DND-41 (cell line): ENCODE measurements around the gene GADD45B.

Experiments
- ATAC-seq: fragments of 200-7000 bp; cut with Tn5 transposase; 3 replicates; pipeline ENCODE4 v1.9.1; 2021; ENCODE audit warnings: low read depth; ENCODE audit not compliant: insufficient read depth
- DNase-seq: peaks from one replicate; pipeline ENCODE4 v3.0.0-alpha.2; 2020
- H2AFZ ChIP-seq: 2 replicates; pipeline ENCODE4 v1.6.0; 2012; ENCODE audit warnings: low read depth, low read length
- H3K27ac ChIP-seq: 2 replicates; pipeline ENCODE4 v1.5.1; 2012; ENCODE audit warnings: low read length, inconsistent platforms
- H3K27me3 ChIP-seq: fragments of 200-600 bp; sonication (generic); 2 replicates; pipeline ENCODE4 v1.6.0; 2012; ENCODE audit warnings: low read length, mild to moderate bottlenecking, inconsistent platforms; ENCODE audit not compliant: insufficient read depth, poor library complexity
- H3K36me3 ChIP-seq: 2 replicates; pipeline ENCODE4 v1.5.1; 2012; ENCODE audit warnings: low read length, inconsistent platforms; ENCODE audit not compliant: insufficient read depth
- H3K4me1 ChIP-seq: 2 replicates; pipeline ENCODE4 v1.5.1; 2012; ENCODE audit warnings: mild to moderate bottlenecking, low read length; ENCODE audit not compliant: insufficient read depth
- H3K4me2 ChIP-seq: 2 replicates; pipeline ENCODE4 v1.6.0; 2012; ENCODE audit warnings: mild to moderate bottlenecking, moderate library complexity, low read length, inconsistent platforms; ENCODE audit not compliant: insufficient read depth
- H3K4me3 ChIP-seq, 2 experiments: fragments of 200-600 bp in 1 of 2; shearing (Covaris generic) in 1 of 2; 2 replicates each; pipeline ENCODE4 v1.5.1; 2012 to 2016; ENCODE audit warnings: inconsistent platforms in 2 of 2, low read length in 2 of 2, mild to moderate bottlenecking in 2 of 2, low read depth in 1 of 2, moderate library complexity in 1 of 2
- H3K79me2 ChIP-seq: 2 replicates; pipeline ENCODE4 v1.6.0; 2012; ENCODE audit warnings: low read length, inconsistent platforms; ENCODE audit not compliant: insufficient read depth
- H3K9ac ChIP-seq: 2 replicates; pipeline ENCODE4 v1.6.0; 2012; ENCODE audit warnings: low read depth, mild to moderate bottlenecking, inconsistent platforms, low read length, moderate library complexity
- H3K9me3 ChIP-seq: 2 replicates; pipeline ENCODE4 v1.5.1; 2012; ENCODE audit warnings: low read length, moderate library complexity, mild to moderate bottlenecking, inconsistent platforms; ENCODE audit not compliant: insufficient read depth, severe bottlenecking
- H4K20me1 ChIP-seq: 2 replicates; pipeline ENCODE4 v1.6.0; 2012; ENCODE audit warnings: low read length; ENCODE audit not compliant: insufficient read depth
- EZH2 ChIP-seq: IDR thresholded peaks from 3 replicates; pipeline ENCODE4 v1.6.1; 2012; ENCODE audit warnings: borderline replicate concordance, low read depth, mild to moderate bottlenecking, moderate library complexity, low read length, inconsistent platforms; ENCODE audit not compliant: severe bottlenecking
- TF ChIP-seq, protein P1 (sequence below): IDR thresholded peaks from 2 replicates; pipeline ENCODE4 v1.5.1; 2012; ENCODE audit warnings: borderline replicate concordance, low read length, moderate library complexity, mild to moderate bottlenecking; ENCODE audit not compliant: poor library complexity, severe bottlenecking; ENCODE audit errors: extremely low read depth

Gene GADD45B

DNA sequence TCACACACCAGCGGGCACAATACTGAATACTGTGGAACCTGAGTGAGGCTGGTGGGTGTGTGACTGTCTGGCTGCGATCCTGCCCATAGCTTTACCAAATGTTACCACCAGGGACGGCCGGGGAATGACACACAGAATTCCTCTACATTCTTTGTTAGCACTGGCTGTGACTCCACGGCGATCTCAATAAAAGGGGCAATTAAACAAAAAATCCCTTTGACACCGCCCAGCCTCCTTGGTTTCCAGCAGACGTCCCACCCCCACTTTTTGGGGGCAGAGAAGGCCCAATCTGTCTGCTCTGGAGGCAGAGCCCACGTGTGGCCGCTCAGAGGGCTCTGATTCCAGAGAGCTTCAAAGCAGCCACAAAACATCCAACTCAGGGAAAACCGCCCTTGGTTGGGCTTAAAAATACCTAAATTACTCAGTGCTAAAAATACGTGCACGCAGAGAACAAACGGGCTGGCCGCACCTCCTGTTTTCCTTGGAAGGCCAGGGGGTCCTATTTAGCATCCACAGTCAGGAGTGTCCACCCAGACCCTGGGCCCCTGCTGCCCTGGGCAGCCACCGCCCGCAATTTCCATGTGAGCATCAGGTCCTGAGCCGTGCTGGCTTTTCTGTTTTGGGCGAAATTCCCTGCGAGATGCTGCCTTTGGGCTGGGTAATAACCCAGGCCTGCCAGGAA lies 47.8 kb downstream of the GADD45B start:
- Histone ChIP-seq H3K4me3 (no peak overlapping the region), H3K4me1 (no peaks in the 10 kb centered on the region), H3K9me3 (no peaks in the 10 kb centered on the region), H3K4me2 (no peak overlapping the region), H3K9ac (no peak overlapping the region), H4K20me1 (no peaks in the 10 kb centered on the region; the same call in 1 of the 2 replicates), H2AFZ (no peak overlapping the region), H3K27me3 (no peaks in the 10 kb centered on the region), H3K79me2 (no peaks in the 10 kb centered on the region), H3K27ac (no peak overlapping the region), H3K36me3 (no peaks in the 10 kb centered on the region)
- DNase-seq (no peak), ATAC-seq (no peak)
- TF ChIP-seq EZH2 = no peak
- TF ChIP-seq, protein P1, sequence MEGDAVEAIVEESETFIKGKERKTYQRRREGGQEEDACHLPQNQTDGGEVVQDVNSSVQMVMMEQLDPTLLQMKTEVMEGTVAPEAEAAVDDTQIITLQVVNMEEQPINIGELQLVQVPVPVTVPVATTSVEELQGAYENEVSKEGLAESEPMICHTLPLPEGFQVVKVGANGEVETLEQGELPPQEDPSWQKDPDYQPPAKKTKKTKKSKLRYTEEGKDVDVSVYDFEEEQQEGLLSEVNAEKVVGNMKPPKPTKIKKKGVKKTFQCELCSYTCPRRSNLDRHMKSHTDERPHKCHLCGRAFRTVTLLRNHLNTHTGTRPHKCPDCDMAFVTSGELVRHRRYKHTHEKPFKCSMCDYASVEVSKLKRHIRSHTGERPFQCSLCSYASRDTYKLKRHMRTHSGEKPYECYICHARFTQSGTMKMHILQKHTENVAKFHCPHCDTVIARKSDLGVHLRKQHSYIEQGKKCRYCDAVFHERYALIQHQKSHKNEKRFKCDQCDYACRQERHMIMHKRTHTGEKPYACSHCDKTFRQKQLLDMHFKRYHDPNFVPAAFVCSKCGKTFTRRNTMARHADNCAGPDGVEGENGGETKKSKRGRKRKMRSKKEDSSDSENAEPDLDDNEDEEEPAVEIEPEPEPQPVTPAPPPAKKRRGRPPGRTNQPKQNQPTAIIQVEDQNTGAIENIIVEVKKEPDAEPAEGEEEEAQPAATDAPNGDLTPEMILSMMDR = no peak

DNA sequence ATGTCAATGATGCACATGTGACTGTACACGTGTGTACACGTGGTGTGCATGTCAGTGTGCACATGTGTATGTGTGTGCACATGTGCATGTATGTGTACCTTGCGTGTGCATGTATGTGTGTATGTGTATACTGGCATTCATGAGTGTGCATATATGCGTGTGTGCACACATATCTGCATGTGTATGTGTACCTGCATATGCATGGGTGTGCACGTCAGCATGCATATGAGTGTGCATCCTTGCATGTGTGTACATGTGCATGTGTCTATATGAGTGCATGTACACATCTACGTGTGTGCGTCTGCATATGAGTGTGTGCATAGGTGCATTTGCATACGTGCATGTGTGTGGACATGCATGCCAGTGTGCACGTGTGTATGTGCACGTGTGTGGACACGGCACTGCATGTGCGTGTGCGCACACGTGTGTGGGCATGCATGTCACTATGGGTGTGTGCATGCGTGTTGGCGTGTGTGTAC lies 48.5 kb downstream of the GADD45B start:
- DNase-seq (no peak), ATAC-seq (no peak)
- H3K9ac ChIP-seq = no peak overlapping the region
- no peaks in the 10 kb centered on the region; the same call in 1 of the 2 replicates for H4K20me1 ChIP-seq
- H3K27ac ChIP-seq = no peak overlapping the region
- no peak overlapping the region for H3K4me3 ChIP-seq
- H3K79me2 ChIP-seq = no peaks in the 10 kb centered on the region
- H3K4me2 ChIP-seq = no peak overlapping the region
- no peaks in the 10 kb centered on the region for H3K36me3 ChIP-seq
- no peaks in the 10 kb centered on the region for H3K4me1 ChIP-seq
- no peaks in the 10 kb centered on the region for H3K9me3 ChIP-seq
- no peak for TF ChIP-seq EZH2
- TF ChIP-seq, protein P1 = no peak
- no peaks in the 10 kb centered on the region for H3K27me3 ChIP-seq
- H2AFZ ChIP-seq = no peak overlapping the region

DNA sequence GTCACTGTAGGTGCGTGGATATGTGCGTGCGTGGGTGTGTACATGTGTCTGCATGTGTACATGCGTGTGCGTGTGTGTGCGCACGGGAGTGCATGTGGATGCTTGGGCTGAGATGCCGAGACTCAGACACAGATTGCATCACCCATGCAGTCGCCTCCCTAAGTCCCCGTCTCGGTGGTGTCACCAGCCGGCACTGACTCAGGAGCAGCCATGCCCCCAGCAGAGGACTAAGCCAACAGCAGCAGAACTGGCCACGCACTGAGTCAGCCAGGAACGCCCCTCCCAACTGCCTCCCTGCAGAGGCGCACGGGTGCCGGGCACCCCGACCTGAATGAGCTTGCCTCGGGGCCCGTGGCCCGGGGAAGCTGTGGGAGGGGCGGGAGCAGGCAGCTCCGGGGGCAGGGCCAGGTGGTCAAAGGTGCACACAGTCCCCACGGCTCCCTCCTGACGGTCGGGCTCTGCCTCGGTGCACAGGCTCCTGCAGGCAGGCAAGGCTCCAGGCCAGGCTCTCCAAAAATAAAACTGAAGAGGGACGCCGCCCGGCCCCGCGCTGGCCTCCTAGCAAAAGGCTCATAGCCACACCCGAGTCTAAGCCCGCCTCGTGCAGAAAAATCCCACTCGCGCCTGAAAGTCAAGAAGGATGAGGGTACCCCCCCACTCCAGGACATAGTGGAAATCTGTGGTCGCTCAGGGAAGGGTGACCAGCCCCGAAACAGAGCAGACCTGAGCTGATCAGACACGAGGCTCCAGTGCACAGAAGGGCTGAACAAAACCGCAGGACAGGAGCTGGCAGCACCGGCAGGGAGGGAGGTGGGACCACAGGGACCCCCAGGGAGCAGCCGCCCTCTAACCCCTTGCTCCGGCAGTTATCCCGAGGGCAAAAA lies 49.2 kb downstream of the GADD45B start:
- Histone ChIP-seq H3K4me3 (no peak overlapping the region), H3K4me2 (no peak overlapping the region), H3K9ac (no peak overlapping the region), H3K27me3 (no peaks in the 10 kb centered on the region), H2AFZ (no peak overlapping the region), H3K36me3 (no peaks in the 10 kb centered on the region), H3K4me1 (no peaks in the 10 kb centered on the region), H3K9me3 (no peaks in the 10 kb centered on the region), H3K79me2 (no peaks in the 10 kb centered on the region), H4K20me1 (no peaks in the 10 kb centered on the region; the same call in 1 of the 2 replicates), H3K27ac (no peak overlapping the region)
- TF ChIP-seq, protein P1 = no peak
- TF ChIP-seq EZH2 = no peak
- no peak for DNase-seq
- no peak for ATAC-seq
